GM12878 (cell line): ENCODE measurements around the gene VIPR1. TPM values are rescaled to one million over a fixed set of nuclear protein-coding genes. Genes with fewer than 3 reads are reported as not detected.

Experiments
- ATAC-seq: fragments of 200-7000 bp; cut with Tn5 transposase; 3 replicates; pipeline ENCODE4 v1.9.1; 2020; ENCODE audit warnings: mild to moderate bottlenecking, moderate library complexity
- BruUV-seq: library from RNA; stranded (reverse); fragments of 400-500 nt; replicated peaks from 2 replicates; lab custom pipeline; 2021; lab: Mats Ljungman, UMichigan
- CTCF ChIA-PET: fragments of 300-600 bp; sonication (Branson Sonifier 250); formaldehyde crosslinking; extraction: SDS; loops from one replicate; lab custom pipeline; 2021; ENCODE audit warnings: inconsistent platforms; lab: Yijun Ruan, JAX
- POLR2A ChIA-PET: fragments of 350-600 bp; formaldehyde crosslinking; extraction: SDS; loops from one replicate; lab custom pipeline; 2021; ENCODE audit warnings: inconsistent platforms; lab: Charles Lee
- RAD21 ChIA-PET: fragments of 300-600 bp; sonication (Branson Sonifier 250); formaldehyde crosslinking; loops from one replicate; lab custom pipeline; 2023; ENCODE audit warnings: antibody characterized with exemption; ENCODE audit not compliant: unreplicated experiment; lab: Charles Lee
- SMC1A ChIA-PET: fragments of 300-600 bp; sonication (Branson Sonifier 250); formaldehyde crosslinking; loops from one replicate; lab custom pipeline; 2023; ENCODE audit not compliant: unreplicated experiment, uncharacterized antibody; lab: Charles Lee
- DNase-seq: peaks from one replicate; pipeline ENCODE4 v3.0.0-alpha.2; 2011; ENCODE audit warnings: low read depth, low spot score
- FAIRE-seq: peaks from 3 replicates; lab custom pipeline; 2011; peaks lifted over from hg19 to GRCh38; lab: Jason Lieb, UNC
- H2AFZ ChIP-seq: 2 replicates; pipeline ENCODE4 v1.6.0; 2011; ENCODE audit warnings: low read depth, low read length, control low read depth; ENCODE audit not compliant: control insufficient read depth
- H3K27ac ChIP-seq: 2 replicates; pipeline ENCODE4 v1.5.1; 2011; ENCODE audit warnings: control low read depth; ENCODE audit not compliant: control insufficient read depth, insufficient read depth
- H3K27me3 ChIP-seq, 2 experiments: replicated peaks in 1 of 2; 2 replicates each; pipeline versions ENCODE4 v1.6.0 to v1.6.1; 2011; ENCODE audit warnings: low read length in 1 of 2; ENCODE audit not compliant: control insufficient read depth in 2 of 2, insufficient read depth in 2 of 2
- H3K36me3 ChIP-seq, 2 experiments: 2 replicates each; pipeline ENCODE4 v1.5.1; 2011; ENCODE audit warnings: low read length in 1 of 2; ENCODE audit not compliant: control insufficient read depth in 2 of 2, insufficient read depth in 2 of 2
- H3K4me1 ChIP-seq: 2 replicates; pipeline ENCODE4 v1.6.1; 2011; ENCODE audit warnings: mild to moderate bottlenecking, low read length, moderate library complexity, mixed read lengths; ENCODE audit not compliant: control insufficient read depth, insufficient read depth
- H3K4me2 ChIP-seq: 2 replicates; pipeline ENCODE4 v1.6.0; 2011; ENCODE audit warnings: control low read depth; ENCODE audit not compliant: control insufficient read depth, insufficient read depth
- H3K4me3 ChIP-seq: fragments of 200-600 bp; sonication (generic); 2 replicates; pipeline ENCODE4 v1.5.1; 2016
- H3K79me2 ChIP-seq: 2 replicates; pipeline ENCODE4 v1.6.0; 2011; ENCODE audit warnings: low read length; ENCODE audit not compliant: control insufficient read depth, insufficient read depth
- H3K9ac ChIP-seq: 2 replicates; pipeline ENCODE4 v1.8.0; 2011; ENCODE audit warnings: low read length, control low read depth, mixed read lengths; ENCODE audit not compliant: control insufficient read depth, insufficient read depth
- H3K9me3 ChIP-seq: replicated peaks from 3 replicates; pipeline ENCODE4 v1.5.1; 2011; ENCODE audit warnings: mild to moderate bottlenecking, low read length; ENCODE audit not compliant: control insufficient read depth, insufficient read depth
- H4K20me1 ChIP-seq: 2 replicates; pipeline ENCODE4 v1.6.0; 2011; ENCODE audit not compliant: control insufficient read depth, insufficient read depth
- CBFB ChIP-seq: IDR thresholded peaks from 2 replicates; pipeline ENCODE4 v1.6.1; 2016; ENCODE audit warnings: antibody characterized with exemption, low read depth
- CEBPB ChIP-seq, 2 experiments: fragments of 150-350 bp in 1 of 2; IDR thresholded peaks; 2 replicates each; pipeline ENCODE4 v1.6.1; 2012 to 2014; ENCODE audit warnings: low read depth in 2 of 2, low read length in 2 of 2, borderline replicate concordance in 1 of 2, inconsistent platforms in 1 of 2
- CHD1 ChIP-seq: IDR thresholded peaks from 2 replicates; pipeline ENCODE4 v1.6.1; 2012; ENCODE audit warnings: low read depth, low read length, improper control_type of control experiment
- EP300 ChIP-seq, 2 experiments: fragments of 150-350 bp in 1 of 2; IDR thresholded peaks; 2 replicates each; pipeline ENCODE4 v1.6.1; 2011 to 2012; ENCODE audit warnings: low read depth in 2 of 2, low read length in 2 of 2, borderline replicate concordance in 1 of 2, improper control_type of control experiment in 1 of 2, inconsistent platforms in 1 of 2; ENCODE audit not compliant: control insufficient read depth in 1 of 2
- EZH2 ChIP-seq: IDR thresholded peaks from 2 replicates; pipeline ENCODE4 v1.6.1; 2012; ENCODE audit warnings: low read depth, mild to moderate bottlenecking, control low read depth, inconsistent platforms, low read length, borderline replicate concordance; ENCODE audit not compliant: control insufficient read depth
- HCFC1 ChIP-seq: fragments of 150-350 bp; IDR thresholded peaks from 2 replicates; pipeline ENCODE4 v1.6.1; 2014; ENCODE audit warnings: low read length
- HDAC2 ChIP-seq: fragments of 200-600 bp; sonication (generic); IDR thresholded peaks from 2 replicates; pipeline ENCODE4 v1.6.1; 2017
- LARP7 ChIP-seq: fragments of 450-650 bp; IDR thresholded peaks from 2 replicates; pipeline ENCODE4 v1.6.1; 2017; ENCODE audit warnings: mild to moderate bottlenecking
- MXI1 ChIP-seq: fragments of 150-350 bp; IDR thresholded peaks from 2 replicates; pipeline ENCODE4 v1.6.1; 2011; ENCODE audit warnings: low read depth, mild to moderate bottlenecking, inconsistent platforms, low read length, improper control_type of control experiment
- NR2C1 ChIP-seq: fragments of 450-650 bp; IDR thresholded peaks from 2 replicates; pipeline ENCODE4 v1.6.1; 2017; ENCODE audit warnings: antibody characterized with exemption, mild to moderate bottlenecking, moderate library complexity
- NR2F1 ChIP-seq: fragments of 450-650 bp; conservative IDR thresholded peaks from 2 replicates; pipeline ENCODE4 v1.6.1; 2017; ENCODE audit warnings: mild to moderate bottlenecking
- RELB ChIP-seq: fragments of 450-650 bp; IDR thresholded peaks from 2 replicates; pipeline ENCODE4 v1.6.1; 2017; ENCODE audit warnings: low read depth, mild to moderate bottlenecking, moderate library complexity
- RUNX3 ChIP-seq: IDR thresholded peaks from 2 replicates; pipeline ENCODE4 v1.6.1; 2012; ENCODE audit warnings: low read length, inconsistent platforms
- TAF1 ChIP-seq: IDR thresholded peaks from 2 replicates; pipeline ENCODE4 v1.6.1; 2011; ENCODE audit warnings: mild to moderate bottlenecking, low read depth, low read length, borderline replicate concordance
- WRNIP1 ChIP-seq: IDR thresholded peaks from 2 replicates; pipeline ENCODE4 v1.6.1; 2011; ENCODE audit warnings: low read depth, low read length, improper control_type of control experiment, borderline replicate concordance
- ZNF207 ChIP-seq: fragments of 450-650 bp; IDR thresholded peaks from 2 replicates; pipeline ENCODE4 v1.6.1; 2014; ENCODE audit warnings: antibody characterized with exemption, mild to moderate bottlenecking, borderline replicate concordance
- ZNF384 ChIP-seq: IDR thresholded peaks from 2 replicates; pipeline ENCODE4 v1.6.1; 2012; ENCODE audit warnings: low read depth, mild to moderate bottlenecking, low read length, improper control_type of control experiment, borderline replicate concordance
- ZSCAN29 ChIP-seq: fragments of 450-650 bp; IDR thresholded peaks from 2 replicates; pipeline ENCODE4 v1.6.1; 2017; ENCODE audit warnings: mild to moderate bottlenecking, moderate library complexity
- WGBS: methylation state at CpG from one replicate; pipeline ENCODE4 v1.1.6; 2016; ENCODE audit warnings: low lambda C conversion rate; ENCODE audit not compliant: insufficient replicate concordance, insufficient coverage; ENCODE audit errors: missing lambda C conversion rate; 5-methylcytosine and 5-hydroxymethylcytosine counted together
- in situ Hi-C: fragments of 300-500 bp; cut with MboI; formaldehyde crosslinking; loops from 9 replicates; pipeline ENCODE4 v1.14.3; 2018; ENCODE audit warnings: mixed read lengths
- intact Hi-C: fragments of 100-400 bp; cut with micrococcal nuclease; formaldehyde crosslinking; loops from one replicate; pipeline ENCODE4 v1.14.2; 2022; ENCODE audit not compliant: unreplicated experiment
- polyA plus RNA-seq, 11 experiments: library from polyadenylated mRNA; depleted of rRNA in 4 of 11; unstranded in 6 of 11; stranded (reverse) in 5 of 11; fragments of >200 nt; fragmentation: Nextera tagmentation in 4 of 11; fragmentation: Illumina TruSeq in 1 of 11; extraction: Ambion mirVana in 4 of 11; extraction: Trizol in 1 of 11; gene quantifications; 1 replicate in 1 of 11; 2 replicates in 10 of 11; pipeline versions ENCODE4 v1.2.1 to v1.2.3, GENCODE V29; 2011 to 2016; ENCODE audit warnings: inconsistent platforms in 2 of 11, missing spikeins in 2 of 11, low read depth in 1 of 11
- total RNA-seq, 4 experiments: library from RNA; depleted of rRNA in 3 of 4; stranded (reverse); fragments of >200 nt in 3 of 4; fragmentation: Illumina TruSeq in 1 of 4; extraction: Trizol in 1 of 4; gene quantifications; 2 replicates each; pipeline versions ENCODE4 v1.2.1 to v1.2.3, GENCODE V29; 2013 to 2021

VIPR1 gene
- total and polyA plus RNA-seq, 10 of the 15 experiments (the other 5 are each of a cell fraction or from before 2014, with no cell fraction given), result 0.03 to 0.28 (median 0.12) TPM; not detected in 6

GRCh38 chr3:42545284-42545900 lies 42.9 kb downstream of the VIPR1 start:
- 91% methylated on average over 5 of the region's 5 CpGs for WGBS
- Histone ChIP-seq H3K36me3 (peaks cover 0 to 8% of the 10 kb centered on the region in 2 experiments; a peak in 2 of 4 replicates), H3K27ac (no peak overlapping the region), H3K4me3 (no peak overlapping the region), H3K9ac (no peak overlapping the region), H3K79me2 (no peaks in the 10 kb centered on the region), H3K4me2 (no peak overlapping the region), H3K4me1 (no peaks in the 10 kb centered on the region), H3K27me3 (no peaks in the 10 kb centered on the region), H2AFZ (no peak overlapping the region), H3K9me3 (no peaks in the 10 kb centered on the region), H4K20me1 (no peaks in the 10 kb centered on the region; the same call in 1 of the 2 replicates)
- BruUV-seq, result no TSS peak
- ChIA-PET RAD21 (interaction anchor here (0.8 to 1.6 kb wide), 2 partner anchors 37 to 298 kb away, joined by 3 to 6 read pairs; partner anchors contain the start of gene SEC22C), POLR2A (no interaction called here), SMC1A (interaction anchor here (1.2 to 1.5 kb wide), 2 partner anchors 8 to 298 kb away, joined by 4 to 6 read pairs; no protein-coding TSS in a partner anchor), CTCF (interaction anchor here (0.5 to 4.8 kb wide), 10 partner anchors 9 to 691 kb away, joined by 3 to 32 read pairs (median 3); no protein-coding TSS in a partner anchor)
- in situ Hi-C loops, result no loop called here
- intact Hi-C loops, result loop anchor here (10.0 kb wide), 2 partner anchors 199 to 651 kb away; no protein-coding TSS in a partner anchor
- ATAC-seq (no peak), FAIRE-seq (no peak), DNase-seq (no peak)
- TF ChIP-seq ZSCAN29, result no peak
- TF ChIP-seq ZNF207, result no peak
- no peak for TF ChIP-seq EP300 (IDR thresholded peaks at IDR 0.05; ENCODE audit: borderline replicate concordance in 1 of 2, control insufficient read depth in 1 of 2, low read depth in 2 of 2, low read length in 2 of 2)
- no peak for TF ChIP-seq RUNX3
- no peak for TF ChIP-seq NR2C1
- no peak for TF ChIP-seq CHD1
- TF ChIP-seq HDAC2, result no peak
- TF ChIP-seq WRNIP1, result no peak
- TF ChIP-seq NR2F1, result no peak
- no peak for TF ChIP-seq MXI1
- no peak for TF ChIP-seq CEBPB (IDR thresholded peaks at IDR 0.05; ENCODE audit: borderline replicate concordance in 1 of 2, low read depth in 2 of 2, low read length in 2 of 2)
- no peak for TF ChIP-seq TAF1
- TF ChIP-seq ZNF384, result no peak
- TF ChIP-seq EZH2, result no peak
- no peak for TF ChIP-seq CBFB
- TF ChIP-seq HCFC1, result no peak
- TF ChIP-seq RELB, result no peak
- no peak for TF ChIP-seq LARP7
